ENCODE measurements around the gene ATP10B. TPM values are rescaled to one million over a fixed set of nuclear protein-coding genes. Genes with fewer than 3 reads are reported as not detected.

The ATP10B gene
- total RNA-seq, 1 donor from 2014 or later = not detected

GRCh38 chr5:160793530-160793899 lies 58.5 kb downstream of the ATP10B start:
- TF ChIP-seq CTCF (IDR thresholded peaks at IDR 0.05; ENCODE audit: borderline replicate concordance) = no peak
- Histone ChIP-seq H3K4me3 (no peak overlapping the region), H3K27me3 (ENCODE audit: low read depth) (no peaks in the 10 kb centered on the region), H3K4me1 (no peaks in the 10 kb centered on the region), H3K36me3 (no peaks in the 10 kb centered on the region), H3K9me3 (replicated peaks) (no peaks in the 10 kb centered on the region), H3K27ac (replicated peaks) (no peak overlapping the region)
- intact Hi-C loops (cut with micrococcal nuclease) = no loop called here
- no peak for DNase-seq

GRCh38 chr5:160792732-160793529 lies 59.1 kb downstream of the ATP10B start:
- no peaks in the 10 kb centered on the region for H3K36me3 ChIP-seq
- no peaks in the 10 kb centered on the region for H3K4me1 ChIP-seq
- TF ChIP-seq CTCF (IDR thresholded peaks at IDR 0.05; ENCODE audit: borderline replicate concordance) = no peak
- intact Hi-C loops (cut with micrococcal nuclease) = no loop called here
- no peaks in the 10 kb centered on the region for H3K9me3 ChIP-seq (replicated peaks)
- no peak for DNase-seq
- H3K27me3 ChIP-seq (ENCODE audit: low read depth) = no peaks in the 10 kb centered on the region
- no peak overlapping the region for H3K27ac ChIP-seq (replicated peaks)
- H3K4me3 ChIP-seq = no peak overlapping the region

GRCh38 chr5:160792281-160792680 lies 59.7 kb downstream of the ATP10B start:
- no peak for TF ChIP-seq CTCF (IDR thresholded peaks at IDR 0.05; ENCODE audit: borderline replicate concordance)
- no peak overlapping the region for H3K27ac ChIP-seq (replicated peaks)
- H3K27me3 ChIP-seq (ENCODE audit: low read depth) = no peaks in the 10 kb centered on the region
- no peaks in the 10 kb centered on the region for H3K4me1 ChIP-seq
- intact Hi-C loops (cut with micrococcal nuclease) = no loop called here
- no peaks in the 10 kb centered on the region for H3K36me3 ChIP-seq
- H3K9me3 ChIP-seq (replicated peaks) = no peaks in the 10 kb centered on the region
- DNase-seq = no peak
- H3K4me3 ChIP-seq = no peak overlapping the region

GRCh38 chr5:160789219-160789859 lies 62.7 kb downstream of the ATP10B start:
- intact Hi-C loops (cut with micrococcal nuclease) = no loop called here
- H3K4me3 ChIP-seq = no peak overlapping the region
- H3K36me3 ChIP-seq = no peaks in the 10 kb centered on the region
- no peaks in the 10 kb centered on the region for H3K27me3 ChIP-seq (ENCODE audit: low read depth)
- H3K9me3 ChIP-seq (replicated peaks) = no peaks in the 10 kb centered on the region
- H3K27ac ChIP-seq (replicated peaks) = no peak overlapping the region
- H3K4me1 ChIP-seq = no peaks in the 10 kb centered on the region
- DNase-seq = no peak
- TF ChIP-seq CTCF (IDR thresholded peaks at IDR 0.05; ENCODE audit: borderline replicate concordance) = no peak

- H3K9me3 ChIP-seq (replicated peaks) = no peaks in the 10 kb centered on the region
- H3K4me3 ChIP-seq = no peak overlapping the region
- H3K36me3 ChIP-seq = no peaks in the 10 kb centered on the region
- no peaks in the 10 kb centered on the region for H3K27me3 ChIP-seq (ENCODE audit: low read depth)
- intact Hi-C loops (cut with micrococcal nuclease) = no loop called here
- no peak for TF ChIP-seq CTCF (IDR thresholded peaks at IDR 0.05; ENCODE audit: borderline replicate concordance)
- no peaks in the 10 kb centered on the region for H3K4me1 ChIP-seq
- no peak overlapping the region for H3K27ac ChIP-seq (replicated peaks)
- no peak for DNase-seq
Measured at GRCh38 chr5:160788102-160788660, 63.8 kb downstream of the ATP10B start.
